OCI-LY3 (cell line): ENCODE results near the gene MFSD2A.

ENCODE experiments used
- H2AFZ ChIP-seq: fragments of 200-600, 300-600 bp; shearing (Covaris generic); 2 replicates; pipeline ENCODE4 v1.6.0; 2014; ENCODE audit warnings: antibody characterized with exemption, low read depth, low read length
- H3K27ac ChIP-seq: fragments of 200-600, 300-600 bp; sonication (generic); 2 replicates; pipeline ENCODE4 v1.5.1; 2014; ENCODE audit warnings: mild to moderate bottlenecking, low read length, moderate library complexity, mixed read lengths
- H3K27me3 ChIP-seq: fragments of 200-600, 300-600 bp; sonication (generic); 2 replicates; pipeline ENCODE4 v1.6.1; 2014; ENCODE audit warnings: low read depth, low read length, mixed read lengths
- H3K36me3 ChIP-seq: fragments of 200-600, 300-600 bp; sonication (generic); replicated peaks from 2 replicates; pipeline ENCODE3; 2014; ENCODE audit warnings: low read depth, low read length, mixed read lengths
- H3K4me1 ChIP-seq: fragments of 300-600, 200-600 bp; sonication (generic); 2 replicates; pipeline ENCODE4 v1.6.1; 2014; ENCODE audit warnings: low read length, mixed read lengths
- H3K4me2 ChIP-seq: fragments of 200-600, 300-600 bp; sonication (generic); 2 replicates; pipeline ENCODE4 v1.6.1; 2014; ENCODE audit warnings: low read length, mixed read lengths
- H3K4me3 ChIP-seq: fragments of 300-600, 200-600 bp; sonication (generic); 2 replicates; pipeline ENCODE4 v1.5.1; 2014; ENCODE audit warnings: antibody characterized with exemption, mild to moderate bottlenecking, low read length, moderate library complexity
- H3K79me2 ChIP-seq: fragments of 300-600, 200-600 bp; shearing (Covaris generic); 2 replicates; pipeline ENCODE4 v1.6.1; 2014; ENCODE audit warnings: mild to moderate bottlenecking, low read length, mixed read lengths
- H3K9ac ChIP-seq: fragments of 300-600, 200-600 bp; shearing (Covaris generic); 2 replicates; pipeline ENCODE4 v1.6.0; 2014; ENCODE audit warnings: mild to moderate bottlenecking, low read length, moderate library complexity
- H3K9me3 ChIP-seq: fragments of 200-600, 300-600 bp; shearing (Covaris generic); 2 replicates; pipeline ENCODE4 v1.6.1; 2014; ENCODE audit warnings: low read length, mixed read lengths; ENCODE audit not compliant: insufficient read depth
- H4K20me1 ChIP-seq: fragments of 200-600, 300-600 bp; sonication (generic); 2 replicates; pipeline ENCODE4 v1.6.1; 2016; ENCODE audit warnings: low read length, mixed read lengths; ENCODE audit not compliant: insufficient read depth
- EZH2phosphoT487 ChIP-seq: fragments of 200-600 bp; shearing (Covaris generic); IDR thresholded peaks from 2 replicates; pipeline ENCODE4 v1.6.1; 2018; ENCODE audit warnings: antibody characterized with exemption, mixed run types, low read depth
- TF ChIP-seq, protein P1 (sequence below): fragments of 200-600, 300-600 bp; sonication (generic); IDR thresholded peaks from 2 replicates; pipeline ENCODE4 v1.5.1; 2014; ENCODE audit warnings: antibody characterized with exemption, low read length, low read depth

The MFSD2A gene

DNA sequence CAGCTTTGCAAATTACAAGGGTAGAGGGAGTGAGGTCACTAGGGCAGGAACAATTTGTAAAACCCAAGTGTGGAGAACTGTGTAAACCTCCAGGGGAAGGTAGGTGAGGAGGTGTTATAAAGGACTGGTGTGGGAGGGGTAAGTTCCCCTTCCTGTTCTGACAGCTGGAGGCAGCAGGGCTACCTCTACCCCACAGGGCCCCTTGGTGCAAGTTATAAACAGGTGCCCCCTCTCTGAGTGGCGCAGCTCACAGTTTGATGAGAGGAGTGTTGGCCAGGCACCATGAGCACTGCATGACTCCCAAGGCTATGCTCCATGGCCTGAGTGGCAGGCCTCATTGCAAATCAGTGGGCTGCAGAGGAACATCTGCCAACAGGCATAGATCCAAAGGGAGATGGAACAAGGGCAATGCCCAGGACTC, 41.0 kb downstream of the MFSD2A start:
- Histone ChIP-seq H4K20me1 (no peaks in the 10 kb centered on the region), H3K4me3 (no peak overlapping the region), H2AFZ (no peak overlapping the region), H3K27ac (no peak overlapping the region), H3K4me1 (peaks cover 32% of the 10 kb centered on the region), H3K9ac (no peak overlapping the region), H3K36me3 (no peaks in the 10 kb centered on the region), H3K9me3 (no peaks in the 10 kb centered on the region), H3K79me2 (no peaks in the 10 kb centered on the region), H3K4me2 (no peak overlapping the region), H3K27me3 (no peaks in the 10 kb centered on the region)
- no peak for TF ChIP-seq EZH2phosphoT487
- TF ChIP-seq, protein P1, sequence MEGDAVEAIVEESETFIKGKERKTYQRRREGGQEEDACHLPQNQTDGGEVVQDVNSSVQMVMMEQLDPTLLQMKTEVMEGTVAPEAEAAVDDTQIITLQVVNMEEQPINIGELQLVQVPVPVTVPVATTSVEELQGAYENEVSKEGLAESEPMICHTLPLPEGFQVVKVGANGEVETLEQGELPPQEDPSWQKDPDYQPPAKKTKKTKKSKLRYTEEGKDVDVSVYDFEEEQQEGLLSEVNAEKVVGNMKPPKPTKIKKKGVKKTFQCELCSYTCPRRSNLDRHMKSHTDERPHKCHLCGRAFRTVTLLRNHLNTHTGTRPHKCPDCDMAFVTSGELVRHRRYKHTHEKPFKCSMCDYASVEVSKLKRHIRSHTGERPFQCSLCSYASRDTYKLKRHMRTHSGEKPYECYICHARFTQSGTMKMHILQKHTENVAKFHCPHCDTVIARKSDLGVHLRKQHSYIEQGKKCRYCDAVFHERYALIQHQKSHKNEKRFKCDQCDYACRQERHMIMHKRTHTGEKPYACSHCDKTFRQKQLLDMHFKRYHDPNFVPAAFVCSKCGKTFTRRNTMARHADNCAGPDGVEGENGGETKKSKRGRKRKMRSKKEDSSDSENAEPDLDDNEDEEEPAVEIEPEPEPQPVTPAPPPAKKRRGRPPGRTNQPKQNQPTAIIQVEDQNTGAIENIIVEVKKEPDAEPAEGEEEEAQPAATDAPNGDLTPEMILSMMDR: no peak

DNA sequence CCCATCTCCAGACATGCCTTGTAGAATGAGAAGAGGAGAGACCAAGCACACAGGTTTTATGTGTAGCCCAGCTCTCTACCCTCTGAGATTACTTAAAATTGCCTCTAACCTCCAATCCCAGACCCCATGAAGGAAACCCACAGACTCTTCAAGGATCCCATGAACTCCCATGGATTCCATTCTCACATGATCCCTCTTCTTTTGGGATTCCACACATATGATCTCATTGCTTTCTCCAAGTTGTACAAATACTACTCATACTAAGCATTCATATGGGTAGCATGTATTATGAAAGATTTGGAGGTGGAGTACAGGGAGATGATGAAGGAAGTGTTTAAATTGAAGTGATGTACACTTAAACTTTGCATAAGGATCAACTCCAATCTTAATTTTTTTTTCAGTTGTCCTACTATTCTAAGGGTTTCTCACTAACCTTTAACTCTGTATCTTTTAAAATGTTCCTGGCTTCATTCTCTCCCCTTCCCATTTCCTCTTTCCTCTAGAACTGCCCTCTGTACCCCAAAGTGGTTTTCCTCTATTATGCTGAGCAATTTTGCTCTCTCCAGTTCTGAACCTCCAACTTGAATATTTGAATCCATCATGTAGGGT, 41.6 kb downstream of the MFSD2A start:
- Histone ChIP-seq H3K4me1 (peaks cover 37% of the 10 kb centered on the region), H3K36me3 (no peaks in the 10 kb centered on the region), H4K20me1 (no peaks in the 10 kb centered on the region), H2AFZ (no peak overlapping the region), H3K79me2 (no peaks in the 10 kb centered on the region), H3K4me3 (no peak overlapping the region), H3K27me3 (no peaks in the 10 kb centered on the region), H3K9me3 (no peaks in the 10 kb centered on the region), H3K4me2 (no peak overlapping the region), H3K9ac (no peak overlapping the region), H3K27ac (no peak overlapping the region)
- TF ChIP-seq, protein P1: no peak
- TF ChIP-seq EZH2phosphoT487: no peak

- TF ChIP-seq, protein P1: no peak
- TF ChIP-seq EZH2phosphoT487: no peak
- H3K27me3 ChIP-seq: no peaks in the 10 kb centered on the region
- H3K4me2 ChIP-seq: no peak overlapping the region
- H3K9me3 ChIP-seq: peaks cover 5% of the 10 kb centered on the region; the same call in 1 of the 2 replicates
- H3K79me2 ChIP-seq: no peaks in the 10 kb centered on the region
- peaks cover 43% of the 10 kb centered on the region for H3K4me1 ChIP-seq
- H4K20me1 ChIP-seq: no peaks in the 10 kb centered on the region
- no peak overlapping the region for H3K27ac ChIP-seq
- H3K4me3 ChIP-seq: no peak overlapping the region
- no peak overlapping the region for H2AFZ ChIP-seq
- no peaks in the 10 kb centered on the region for H3K36me3 ChIP-seq
- H3K9ac ChIP-seq: no peak overlapping the region
Observed at GRCh38 chr1:40001456-40001855, 46.5 kb downstream of the MFSD2A start.

DNA sequence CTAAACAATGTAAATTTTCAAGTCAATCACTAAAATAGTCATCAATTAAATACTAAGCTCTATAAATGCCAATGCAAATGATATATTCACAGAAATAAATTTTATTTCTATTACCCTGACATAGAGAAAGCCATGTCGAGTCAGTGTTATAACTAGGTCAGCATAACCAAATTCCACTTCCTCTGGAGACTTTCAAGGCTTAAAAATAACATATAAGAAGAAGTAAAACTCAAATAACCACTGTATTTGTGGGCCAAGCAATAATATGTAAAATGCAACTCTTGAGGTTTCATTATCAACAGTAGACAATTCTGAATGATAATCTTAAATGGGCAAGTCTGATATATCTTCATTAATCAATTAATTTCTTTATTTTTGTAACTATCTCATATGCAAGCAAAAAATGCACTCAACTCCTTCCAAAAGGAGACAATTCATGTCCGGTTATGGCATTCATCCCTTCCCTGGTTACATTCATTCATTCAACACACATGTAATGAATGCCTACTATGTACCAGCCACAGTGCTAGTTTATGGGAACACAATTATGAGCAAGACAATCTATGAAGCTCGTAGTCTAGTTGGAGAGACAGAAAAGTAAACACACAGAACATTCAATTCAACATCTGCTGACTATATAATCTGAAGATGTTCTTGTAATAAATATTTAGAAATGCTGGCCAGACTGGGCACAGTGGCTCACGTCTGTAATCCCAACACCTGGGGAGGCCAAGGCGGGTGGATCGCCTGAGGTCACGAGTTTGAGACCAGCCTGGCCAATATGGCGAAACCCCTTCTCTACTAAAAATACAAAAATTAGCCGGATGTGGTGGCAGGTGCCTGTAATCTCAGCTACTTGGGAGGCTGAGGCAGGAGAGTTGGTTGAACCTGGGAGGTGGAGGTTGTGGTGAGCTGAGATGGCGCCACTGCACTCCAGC, 48.5 kb downstream of the MFSD2A start:
- peak overlapping the region; percentile 51; the same call in 1 of the 2 replicates for H3K4me3 ChIP-seq

More for the DNA sequence above, 48.5 kb downstream of the MFSD2A start:
- H2AFZ ChIP-seq: no peak overlapping the region
- peaks cover 41% of the 10 kb centered on the region for H3K4me1 ChIP-seq
- H3K27ac ChIP-seq: peak overlapping the region; percentile 9; the same call in 1 of the 2 replicates
- TF ChIP-seq, protein P1: no peak
- no peak for TF ChIP-seq EZH2phosphoT487
- H3K9ac ChIP-seq: no peak overlapping the region
- no peaks in the 10 kb centered on the region for H3K27me3 ChIP-seq
- peaks cover 5% of the 10 kb centered on the region; the same call in 1 of the 2 replicates for H3K9me3 ChIP-seq
- no peaks in the 10 kb centered on the region for H3K36me3 ChIP-seq
- H4K20me1 ChIP-seq: no peaks in the 10 kb centered on the region
- H3K79me2 ChIP-seq: no peaks in the 10 kb centered on the region
- peak overlapping the region; percentile 58 for H3K4me2 ChIP-seq
